CD4-positive, alpha-beta memory T cell (primary cell): ENCODE measurements around the gene SUCLG2. TPM values are rescaled to one million over a fixed set of nuclear protein-coding genes. Genes with fewer than 3 reads are reported as not detected.

Experiments used
- CTCF ChIA-PET: fragments of 350-600 bp; sonication (Branson Sonifier 250); formaldehyde crosslinking; loops from one replicate; lab custom pipeline; 2021; ENCODE audit warnings: inconsistent platforms; ENCODE audit not compliant: partially characterized antibody; lab: Charles Lee
- POLR2A ChIA-PET: fragments of 350-600 bp; sonication (Branson Sonifier 250); formaldehyde crosslinking; loops from one replicate; lab custom pipeline; 2021; ENCODE audit not compliant: partially characterized antibody; lab: Charles Lee
- DNase-seq, 5 donors: peaks; one replicate each; pipeline versions ENCODE4 v3.0.0 to v3.0.0-alpha.2; 2020 to 2022; ENCODE audit warnings: mixed read lengths in 1 of 5
- H3K27ac ChIP-seq: one replicate; pipeline ENCODE4 v1.7.0; 2013; ENCODE audit warnings: low read depth, low read length
- H3K27me3 ChIP-seq: 2 replicates; pipeline ENCODE4 v1.7.0; 2013; ENCODE audit warnings: mild to moderate bottlenecking, low read length, moderate library complexity; ENCODE audit not compliant: insufficient read depth
- H3K36me3 ChIP-seq: 2 replicates; pipeline ENCODE4 v1.7.0; 2013; ENCODE audit warnings: mild to moderate bottlenecking, low read length, moderate library complexity; ENCODE audit not compliant: insufficient read depth
- H3K4me1 ChIP-seq: 2 replicates; pipeline ENCODE4 v1.7.0; 2013; ENCODE audit warnings: mild to moderate bottlenecking, low read length, moderate library complexity; ENCODE audit not compliant: insufficient read depth
- H3K4me3 ChIP-seq, 2 donors: one replicate each; pipeline ENCODE4 v1.7.0; 2013; ENCODE audit warnings: low read length in 2 of 2, mild to moderate bottlenecking in 1 of 2
- H3K9me3 ChIP-seq, 2 donors: one replicate each; pipeline ENCODE4 v1.7.0; 2013; ENCODE audit warnings: low read length in 2 of 2, control low read depth in 1 of 2; ENCODE audit not compliant: control insufficient read depth in 1 of 2
- H3K27ac Mint-ChIP-seq, 7 donors: one replicate each; pipeline ENCODE4 v1.8.0; 2020 to 2021; ENCODE audit warnings: mixed read lengths in 7 of 7, mild to moderate bottlenecking in 6 of 7, inconsistent platforms in 3 of 7, moderate library complexity in 3 of 7
- H3K27me3 Mint-ChIP-seq, 2 donors: one replicate each; pipeline ENCODE4 v1.8.0; 2020 to 2021; ENCODE audit warnings: mixed read lengths in 2 of 2
- H3K36me3 Mint-ChIP-seq, 2 donors: one replicate each; pipeline ENCODE4 v1.8.0; 2020 to 2021; ENCODE audit warnings: mixed read lengths in 2 of 2, inconsistent platforms in 1 of 2, mild to moderate bottlenecking in 1 of 2
- H3K4me1 Mint-ChIP-seq, 4 donors: one replicate each; pipeline ENCODE4 v1.8.0; 2020 to 2021; ENCODE audit warnings: mixed read lengths in 4 of 4, mild to moderate bottlenecking in 1 of 4
- H3K4me3 Mint-ChIP-seq, 8 donors: one replicate each; pipeline ENCODE4 v1.8.0; 2020 to 2021; ENCODE audit warnings: mixed read lengths in 8 of 8, mild to moderate bottlenecking in 7 of 8, moderate library complexity in 6 of 8, inconsistent platforms in 3 of 8
- H3K9me3 Mint-ChIP-seq, 8 donors: one replicate each; pipeline ENCODE4 v1.8.0; 2020 to 2021; ENCODE audit warnings: mixed read lengths in 8 of 8, mild to moderate bottlenecking in 5 of 8, inconsistent platforms in 3 of 8, moderate library complexity in 1 of 8
- intact Hi-C: fragments of 100-400 bp; cut with micrococcal nuclease; formaldehyde crosslinking; loops from one replicate; pipeline ENCODE4 v1.15.1; 2023
- polyA plus RNA-seq, 2 donors: library from polyadenylated mRNA; unstranded; fragments of 300-500 nt; fragmentation: Illumina TruSeq; gene quantifications; one replicate each; pipeline ENCODE4 v1.2.3, GENCODE V29; 2021
- total RNA-seq, 2 experiments: library from RNA; stranded (reverse); gene quantifications; one replicate each; pipeline ENCODE4 v1.2.3, GENCODE V29; 2021

SUCLG2 gene
- total and polyA plus RNA-seq, 4 experiments from 2014 or later = 46.1 to 114 (median 56.8) TPM

- intact Hi-C loops = no loop called here
- Mint-ChIP-seq H3K4me3 (peak overlapping the region in 1 of 8 donors; percentile 4), H3K27ac (peak overlapping the region in 1 of 7 donors; percentile 54), H3K4me1 (peaks cover 51 to 87% (median 73%) of the 10 kb centered on the region in 4 donors), H3K36me3 (peaks cover 30 to 33% of the 10 kb centered on the region in 2 donors), H3K27me3 (no peaks in the 10 kb centered on the region), H3K9me3 (no peaks in the 10 kb centered on the region)
- H3K27me3 ChIP-seq = no peaks in the 10 kb centered on the region
- H3K9me3 ChIP-seq = no peaks in the 10 kb centered on the region
- H3K27ac ChIP-seq = no peak overlapping the region
- H3K4me1 ChIP-seq = peaks cover 41% of the 10 kb centered on the region
- ChIA-PET CTCF (no interaction called here), POLR2A (interaction anchor here (0.7 kb wide), 2 partner anchors 90 to 143 kb away, joined by 3 read pairs; no protein-coding TSS in a partner anchor)
- DNase-seq = no peak
- no peak overlapping the region for H3K4me3 ChIP-seq
- no peaks in the 10 kb centered on the region for H3K36me3 ChIP-seq
These were observed 7.7 kb downstream of the SUCLG2 start for GRCh38 chr3:67646586-67647234.

DNA sequence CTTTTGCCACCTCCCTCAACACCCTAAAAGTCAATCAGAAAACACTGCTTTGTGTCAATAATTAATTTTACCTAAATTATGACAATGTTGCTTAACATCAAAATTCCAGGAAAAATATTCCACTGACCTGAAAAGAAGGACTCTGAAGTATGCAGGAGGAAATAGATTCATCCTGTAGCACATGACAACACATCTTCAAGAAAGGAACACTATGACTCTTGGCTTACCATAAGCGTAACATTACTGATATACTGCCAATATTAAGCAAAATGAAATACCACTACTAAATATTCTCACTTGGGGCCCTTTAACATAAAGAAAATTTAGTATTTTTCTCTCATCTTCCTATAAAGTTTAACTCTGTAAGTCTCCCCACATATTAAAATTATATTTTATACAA, 9.6 kb downstream of the SUCLG2 start:
- H3K27me3 ChIP-seq = no peaks in the 10 kb centered on the region
- Mint-ChIP-seq H3K4me3 (no peak overlapping the region), H3K27me3 (no peaks in the 10 kb centered on the region), H3K4me1 (peaks cover 52 to 87% (median 73%) of the 10 kb centered on the region in 4 donors), H3K9me3 (no peaks in the 10 kb centered on the region), H3K36me3 (peaks cover 31 to 37% of the 10 kb centered on the region in 2 donors), H3K27ac (no peak overlapping the region)
- intact Hi-C loops = no loop called here
- ChIA-PET POLR2A (no interaction called here), CTCF (no interaction called here)
- no peaks in the 10 kb centered on the region for H3K36me3 ChIP-seq
- no peak overlapping the region for H3K27ac ChIP-seq
- H3K4me3 ChIP-seq = no peak overlapping the region
- H3K9me3 ChIP-seq = no peaks in the 10 kb centered on the region
- DNase-seq = no peak
- peaks cover 30% of the 10 kb centered on the region for H3K4me1 ChIP-seq

- H3K4me1 ChIP-seq = peaks cover 30% of the 10 kb centered on the region
- intact Hi-C loops = no loop called here
- H3K27ac Mint-ChIP-seq = no peak overlapping the region
These were observed 11.7 kb downstream of the SUCLG2 start for GRCh38 chr3:67642734-67643133.

GRCh38 chr3:67642190-67642589, 12.2 kb downstream of the SUCLG2 start:
- H3K27ac Mint-ChIP-seq = peak overlapping the region in 2 of 7 donors; percentile 8 to 32
- Histone ChIP-seq H3K4me1 (peaks cover 34% of the 10 kb centered on the region), H3K9me3 (no peaks in the 10 kb centered on the region), H3K27ac (no peak overlapping the region), H3K4me3 (no peak overlapping the region), H3K27me3 (no peaks in the 10 kb centered on the region), H3K36me3 (peaks cover 4% of the 10 kb centered on the region)
- peaks cover 57 to 85% (median 71%) of the 10 kb centered on the region in 4 donors for H3K4me1 Mint-ChIP-seq
- H3K27me3 Mint-ChIP-seq = no peaks in the 10 kb centered on the region
- CTCF ChIA-PET = interaction anchor here (1.6 kb wide), 1 partner anchor 22 kb away, joined by 3 read pairs; no protein-coding TSS in a partner anchor
- DNase-seq = no peak
- POLR2A ChIA-PET = no interaction called here
- H3K4me3 Mint-ChIP-seq = no peak overlapping the region
- intact Hi-C loops = no loop called here
- H3K36me3 Mint-ChIP-seq = peaks cover 40% of the 10 kb centered on the region in 2 donors
- H3K9me3 Mint-ChIP-seq = no peaks in the 10 kb centered on the region

More at GRCh38 chr3:67642734-67643133, 11.7 kb downstream of the SUCLG2 start:
- H3K4me3 ChIP-seq = no peak overlapping the region
- Mint-ChIP-seq H3K4me3 (no peak overlapping the region), H3K36me3 (peaks cover 34 to 38% of the 10 kb centered on the region in 2 donors), H3K27me3 (no peaks in the 10 kb centered on the region), H3K9me3 (no peaks in the 10 kb centered on the region), H3K4me1 (peaks cover 55 to 85% (median 72%) of the 10 kb centered on the region in 4 donors)
- H3K9me3 ChIP-seq = no peaks in the 10 kb centered on the region
- H3K27me3 ChIP-seq = no peaks in the 10 kb centered on the region
- ChIA-PET CTCF (interaction anchor here (1.6 kb wide), 1 partner anchor 21 kb away, joined by 3 read pairs; no protein-coding TSS in a partner anchor), POLR2A (no interaction called here)
- H3K36me3 ChIP-seq = peaks cover under 1% of the 10 kb centered on the region
- DNase-seq = no peak
- H3K27ac ChIP-seq = no peak overlapping the region

GRCh38 chr3:67641451-67641850, 13.0 kb downstream of the SUCLG2 start:
- Histone ChIP-seq H3K27me3 (no peaks in the 10 kb centered on the region), H3K27ac (no peak overlapping the region), H3K36me3 (peaks cover 4% of the 10 kb centered on the region), H3K9me3 (no peaks in the 10 kb centered on the region), H3K4me1 (peaks cover 35% of the 10 kb centered on the region), H3K4me3 (no peak overlapping the region)
- H3K27me3 Mint-ChIP-seq = no peaks in the 10 kb centered on the region
- intact Hi-C loops = no loop called here
- ChIA-PET POLR2A (interaction anchor here (1.0 kb wide), 1 partner anchor 14 kb away, joined by 3 read pairs; no protein-coding TSS in a partner anchor), CTCF (interaction anchor here (1.0 kb wide), 1 partner anchor 149 kb away, joined by 3 read pairs; no protein-coding TSS in a partner anchor)
- DNase-seq = no peak
- no peak overlapping the region for H3K4me3 Mint-ChIP-seq
- H3K4me1 Mint-ChIP-seq = peaks cover 52 to 87% (median 66%) of the 10 kb centered on the region in 4 donors
- H3K36me3 Mint-ChIP-seq = peaks cover 37 to 42% of the 10 kb centered on the region in 2 donors
- peak overlapping the region in 1 of 7 donors; percentile 32 for H3K27ac Mint-ChIP-seq
- no peaks in the 10 kb centered on the region for H3K9me3 Mint-ChIP-seq

DNA sequence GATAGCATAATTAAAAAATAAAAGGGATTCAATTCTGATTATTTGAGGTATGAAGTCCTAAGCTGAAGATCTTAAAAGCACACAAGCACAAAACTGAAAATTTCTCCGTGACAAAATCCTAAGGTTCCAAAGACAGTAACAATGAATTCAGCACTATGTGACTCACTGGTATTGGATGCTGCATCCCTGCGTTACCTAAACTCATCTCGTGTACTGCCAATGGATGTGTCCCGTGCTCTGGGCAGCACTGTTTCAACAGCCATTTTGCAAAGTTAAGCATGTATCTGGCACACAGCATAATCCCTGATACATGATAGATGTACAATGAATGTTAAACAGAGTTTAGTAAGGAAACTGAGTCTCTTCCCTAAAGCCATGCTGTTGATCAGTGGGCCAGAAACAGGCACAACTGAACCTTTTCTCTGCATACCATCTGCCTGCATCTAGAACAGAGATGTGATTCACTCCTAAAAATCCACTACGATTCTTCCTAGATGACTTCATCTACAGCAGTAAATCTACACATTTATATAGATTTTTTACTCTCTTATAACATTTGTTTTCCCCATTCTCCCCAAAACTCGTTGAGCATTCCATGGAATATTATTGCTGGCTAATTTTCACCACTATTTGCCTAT, 14.3 kb downstream of the SUCLG2 start:
- H3K4me1 ChIP-seq = peaks cover 37% of the 10 kb centered on the region
- no peak overlapping the region for H3K27ac ChIP-seq
- H3K27ac Mint-ChIP-seq = peak overlapping the region in 2 of 7 donors; percentile 1 to 58
- ChIA-PET CTCF (no interaction called here), POLR2A (interaction anchor here (1.0 kb wide), 1 partner anchor 15 kb away, joined by 3 read pairs; no protein-coding TSS in a partner anchor)
- H3K27me3 ChIP-seq = no peaks in the 10 kb centered on the region
- intact Hi-C loops = no loop called here
- DNase-seq = no peak
- H3K4me1 Mint-ChIP-seq = peaks cover 55 to 92% (median 70%) of the 10 kb centered on the region in 4 donors
- peaks cover 8% of the 10 kb centered on the region for H3K36me3 ChIP-seq
- no peaks in the 10 kb centered on the region for H3K9me3 ChIP-seq
- H3K27me3 Mint-ChIP-seq = no peaks in the 10 kb centered on the region
- no peak overlapping the region for H3K4me3 ChIP-seq
- no peak overlapping the region for H3K4me3 Mint-ChIP-seq
- no peaks in the 10 kb centered on the region for H3K9me3 Mint-ChIP-seq
- peaks cover 39 to 47% of the 10 kb centered on the region in 2 donors for H3K36me3 Mint-ChIP-seq
